ENCODE data around the gene C14orf93.

- TF ChIP-seq POLR2A (IDR thresholded peaks at IDR 0.05) (no peak), POLR2AphosphoS5 (IDR thresholded peaks at IDR 0.05) (no peak)
Observed at GRCh38 chr14:22995889-22996625, 13.9 kb downstream of the C14orf93 start.

Measured in breast epithelium (tissue), 3 donors.